Measurements from ENCODE around the gene ERP27.

DNA sequence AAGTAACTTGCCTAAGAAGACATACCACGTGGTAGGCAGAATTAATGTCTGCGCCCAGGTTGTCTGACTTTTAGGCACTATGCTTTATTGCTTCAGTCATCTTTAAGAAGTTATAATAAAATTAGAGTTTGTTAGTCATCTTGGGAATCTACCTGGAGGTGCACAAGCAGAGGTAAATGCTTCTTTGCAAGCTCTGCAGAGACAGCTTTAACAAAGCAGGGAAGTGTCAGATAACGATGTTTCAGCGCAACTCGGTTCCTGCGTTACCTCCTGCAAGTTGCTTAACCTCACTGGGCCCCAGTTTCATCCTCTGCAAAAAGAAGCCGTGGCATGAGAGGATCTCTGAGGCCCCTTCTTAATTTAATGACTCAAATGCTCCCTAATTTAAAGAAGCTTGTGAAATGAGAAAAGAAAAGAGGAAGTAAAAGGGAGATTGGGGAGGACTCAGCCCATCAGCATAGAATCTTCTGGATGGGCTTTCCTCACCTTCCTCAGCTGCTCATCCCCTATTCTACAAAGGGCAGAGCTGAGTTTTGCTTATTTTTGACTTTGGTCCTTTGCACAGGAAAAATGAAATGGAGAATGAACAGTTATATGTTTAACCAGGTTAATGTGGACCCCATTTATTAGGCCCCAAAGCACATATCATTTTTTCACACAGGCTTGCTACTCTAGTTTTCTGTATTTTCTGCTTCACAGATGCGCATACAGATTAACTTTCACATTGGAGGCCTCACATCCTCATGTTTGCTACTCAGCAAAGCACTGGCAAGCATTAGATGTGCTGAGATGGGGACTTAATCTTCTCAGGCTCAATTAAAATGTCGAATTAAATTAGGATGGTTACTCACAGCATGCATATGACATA, 17.9 kb upstream of the ERP27 start:
- TF ChIP-seq, protein P1, sequence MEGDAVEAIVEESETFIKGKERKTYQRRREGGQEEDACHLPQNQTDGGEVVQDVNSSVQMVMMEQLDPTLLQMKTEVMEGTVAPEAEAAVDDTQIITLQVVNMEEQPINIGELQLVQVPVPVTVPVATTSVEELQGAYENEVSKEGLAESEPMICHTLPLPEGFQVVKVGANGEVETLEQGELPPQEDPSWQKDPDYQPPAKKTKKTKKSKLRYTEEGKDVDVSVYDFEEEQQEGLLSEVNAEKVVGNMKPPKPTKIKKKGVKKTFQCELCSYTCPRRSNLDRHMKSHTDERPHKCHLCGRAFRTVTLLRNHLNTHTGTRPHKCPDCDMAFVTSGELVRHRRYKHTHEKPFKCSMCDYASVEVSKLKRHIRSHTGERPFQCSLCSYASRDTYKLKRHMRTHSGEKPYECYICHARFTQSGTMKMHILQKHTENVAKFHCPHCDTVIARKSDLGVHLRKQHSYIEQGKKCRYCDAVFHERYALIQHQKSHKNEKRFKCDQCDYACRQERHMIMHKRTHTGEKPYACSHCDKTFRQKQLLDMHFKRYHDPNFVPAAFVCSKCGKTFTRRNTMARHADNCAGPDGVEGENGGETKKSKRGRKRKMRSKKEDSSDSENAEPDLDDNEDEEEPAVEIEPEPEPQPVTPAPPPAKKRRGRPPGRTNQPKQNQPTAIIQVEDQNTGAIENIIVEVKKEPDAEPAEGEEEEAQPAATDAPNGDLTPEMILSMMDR (IDR thresholded peaks at IDR 0.05), result no peak
- TF ChIP-seq POLR2A (IDR thresholded peaks at IDR 0.05), result no peak

Data from adrenal gland (tissue), 5 donors.